Measurements from ENCODE around the gene UCK2. TPM values are rescaled to one million over a fixed set of nuclear protein-coding genes. Genes with fewer than 3 reads are reported as not detected.
A peak's percentile ranks its signal among the peaks of the same experiment; 100 is the strongest.

The UCK2 gene
- total RNA-seq, 1 donor from 2014 or later, result 92.7 TPM

- H3K27me3 ChIP-seq (ENCODE audit: control insufficient read depth, insufficient read depth, low read length), result no peaks in the 10 kb centered on the region
- FAIRE-seq (no peak), DNase-seq (ENCODE audit: low read depth) (no peak)
- H3K4me3 ChIP-seq (ENCODE audit: low read depth, low read length), result no peak overlapping the region
- no peaks in the 10 kb centered on the region for H3K36me3 ChIP-seq (ENCODE audit: control insufficient read depth, insufficient read depth, low read length)
- no peak for TF ChIP-seq CTCF (IDR thresholded peaks at IDR 0.05; ENCODE audit: insufficient read depth, low read length, severe bottlenecking)
Measured at GRCh38 chr1:165936542-165936941, 109.1 kb downstream of the UCK2 start.

- no peaks in the 10 kb centered on the region for H3K36me3 ChIP-seq (ENCODE audit: control insufficient read depth, insufficient read depth, low read length)
- DNase-seq (ENCODE audit: low read depth) (no peak), FAIRE-seq (no peak)
- TF ChIP-seq CTCF (IDR thresholded peaks at IDR 0.05; ENCODE audit: insufficient read depth, low read length, severe bottlenecking), result no peak
- H3K27me3 ChIP-seq (ENCODE audit: control insufficient read depth, insufficient read depth, low read length), result no peaks in the 10 kb centered on the region
- H3K4me3 ChIP-seq (ENCODE audit: low read depth, low read length), result no peak overlapping the region
Measured at GRCh38 chr1:165937829-165938228, 110.4 kb downstream of the UCK2 start.

DNA sequence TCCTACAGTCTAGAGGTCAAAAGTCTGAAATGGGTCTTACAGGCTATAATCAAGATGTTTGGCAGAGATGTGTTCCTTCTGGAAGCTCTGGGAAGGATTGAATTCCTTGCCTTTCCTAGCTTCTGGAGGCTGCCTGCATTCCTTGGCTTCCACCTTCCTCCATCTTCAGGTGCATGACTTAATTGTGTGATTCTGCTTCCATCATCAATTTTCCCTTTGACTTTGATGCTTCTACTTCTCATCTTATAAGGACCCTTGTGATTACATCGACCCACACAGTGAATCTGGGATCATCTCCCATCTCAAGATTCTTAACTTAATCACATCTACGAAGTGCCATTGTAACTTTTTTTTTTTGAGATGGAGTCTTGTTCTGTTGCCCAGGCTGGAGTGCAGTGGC, 111.4 kb downstream of the UCK2 start:
- Histone ChIP-seq H3K27me3 (ENCODE audit: control insufficient read depth, insufficient read depth, low read length) (no peaks in the 10 kb centered on the region), H3K36me3 (ENCODE audit: control insufficient read depth, insufficient read depth, low read length) (no peaks in the 10 kb centered on the region), H3K4me3 (ENCODE audit: low read depth, low read length) (no peak overlapping the region)
- no peak for TF ChIP-seq CTCF (IDR thresholded peaks at IDR 0.05; ENCODE audit: insufficient read depth, low read length, severe bottlenecking)
- FAIRE-seq (no peak), DNase-seq (ENCODE audit: low read depth) (no peak)

DNA sequence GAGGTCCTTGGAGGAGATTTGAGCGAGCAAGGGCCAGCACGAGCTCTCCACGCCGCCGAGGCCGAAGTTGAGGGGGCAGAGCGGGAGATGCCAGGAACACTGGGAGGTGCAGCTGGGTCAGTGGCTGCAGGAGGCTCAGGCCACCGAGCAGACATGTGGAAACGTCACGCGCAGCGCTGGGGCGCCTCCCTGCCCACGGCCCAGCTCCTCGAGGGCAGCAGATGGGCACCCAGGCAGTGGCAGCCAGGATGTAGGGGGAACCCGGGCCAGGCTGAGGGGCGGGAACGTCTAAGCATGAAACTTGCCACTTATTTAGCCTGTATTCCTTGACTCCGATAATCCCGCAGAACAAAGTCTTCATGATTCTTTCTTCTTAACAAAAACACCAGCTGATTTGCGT, 114.1 kb downstream of the UCK2 start:
- no peak overlapping the region for H3K4me3 ChIP-seq (ENCODE audit: low read depth, low read length)
- FAIRE-seq (no peak), DNase-seq (ENCODE audit: low read depth) (no peak)
- no peak for TF ChIP-seq CTCF (IDR thresholded peaks at IDR 0.05; ENCODE audit: insufficient read depth, low read length, severe bottlenecking)
- H3K27me3 ChIP-seq (ENCODE audit: control insufficient read depth, insufficient read depth, low read length), result no peaks in the 10 kb centered on the region
- H3K36me3 ChIP-seq (ENCODE audit: control insufficient read depth, insufficient read depth, low read length), result no peaks in the 10 kb centered on the region

- no peak for TF ChIP-seq CTCF (IDR thresholded peaks at IDR 0.05; ENCODE audit: insufficient read depth, low read length, severe bottlenecking)
- H3K4me3 ChIP-seq (ENCODE audit: low read depth, low read length), result no peak overlapping the region
- H3K36me3 ChIP-seq (ENCODE audit: control insufficient read depth, insufficient read depth, low read length), result no peaks in the 10 kb centered on the region
- DNase-seq (ENCODE audit: low read depth) (no peak), FAIRE-seq (no peak)
- no peaks in the 10 kb centered on the region for H3K27me3 ChIP-seq (ENCODE audit: control insufficient read depth, insufficient read depth, low read length)
Measured at GRCh38 chr1:165942062-165942461, 114.6 kb downstream of the UCK2 start.

- FAIRE-seq (no peak), DNase-seq (ENCODE audit: low read depth) (peak; percentile 37)
- Histone ChIP-seq H3K4me3 (ENCODE audit: low read depth, low read length) (no peak overlapping the region), H3K27me3 (ENCODE audit: control insufficient read depth, insufficient read depth, low read length) (no peaks in the 10 kb centered on the region), H3K36me3 (ENCODE audit: control insufficient read depth, insufficient read depth, low read length) (no peaks in the 10 kb centered on the region)
- TF ChIP-seq CTCF (IDR thresholded peaks at IDR 0.05; ENCODE audit: insufficient read depth, low read length, severe bottlenecking), result no peak
Measured at GRCh38 chr1:165942927-165943597, 115.6 kb downstream of the UCK2 start.
